ENCODE measurements around the gene PTPRN2.

Gene PTPRN2

DNA sequence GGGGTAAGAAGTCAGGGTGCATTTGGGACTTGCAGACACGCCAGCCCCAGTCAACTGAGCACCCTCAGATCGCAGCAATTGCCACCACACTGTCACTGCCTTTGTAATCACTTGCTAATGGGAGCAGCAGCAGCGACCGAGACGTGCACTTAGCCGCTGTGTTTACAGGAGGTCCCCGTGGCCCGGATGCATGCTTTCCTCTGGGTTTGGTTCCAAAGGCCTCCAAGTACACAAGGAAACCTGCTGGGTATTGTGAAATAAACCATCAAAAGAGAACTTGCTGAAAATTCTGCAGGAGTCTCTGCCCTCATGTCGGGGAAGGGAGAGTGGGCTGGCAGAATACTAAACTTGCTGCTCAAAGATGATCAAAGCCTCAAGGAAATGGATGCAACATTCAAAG lies 909.1 kb downstream of the PTPRN2 start:
- TF ChIP-seq POLR2A (IDR thresholded peaks at IDR 0.05; ENCODE audit: low read depth, low read length), result no peak
- FAIRE-seq (no peak), DNase-seq (ENCODE audit: insufficient read length, low spot score) (no peak)

DNA sequence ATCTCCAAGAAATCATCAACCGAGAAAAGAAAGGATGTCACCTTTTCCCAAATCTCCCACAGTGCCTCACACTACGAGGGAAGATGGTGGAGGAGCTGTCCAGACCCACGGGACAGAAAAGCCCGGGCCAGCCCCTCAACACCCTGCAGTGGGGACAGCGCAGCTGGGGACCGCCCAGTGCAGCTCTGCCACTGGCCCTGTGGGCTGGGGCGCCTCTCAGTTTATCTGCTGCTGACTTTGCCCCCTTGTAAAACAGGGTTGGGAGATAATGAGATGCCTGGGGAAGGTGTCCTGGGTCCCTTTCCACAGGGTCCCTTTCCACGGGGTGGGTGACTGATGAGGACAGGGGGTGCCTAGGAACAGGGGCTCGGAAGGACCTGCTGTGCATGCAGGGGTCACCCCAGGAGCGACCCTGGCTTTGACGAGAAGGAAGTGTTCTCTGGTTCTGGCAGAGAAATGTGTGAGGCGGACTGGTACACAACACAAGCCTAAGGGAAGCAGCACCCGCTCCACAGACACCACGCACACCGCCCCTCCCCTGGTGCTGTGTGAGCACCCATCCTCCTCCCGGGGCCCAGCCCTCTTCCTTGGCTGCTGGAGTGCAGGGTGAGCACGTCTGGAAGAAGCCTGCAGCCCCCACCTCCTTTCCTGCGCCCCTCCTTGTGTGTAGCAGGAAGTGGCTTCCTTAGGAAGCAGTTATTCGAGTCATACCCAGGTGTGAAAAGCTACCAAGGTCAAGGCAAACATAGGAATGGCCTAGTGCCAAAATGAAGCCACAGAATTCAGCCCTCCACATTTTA lies 911.0 kb downstream of the PTPRN2 start:
- TF ChIP-seq POLR2A (IDR thresholded peaks at IDR 0.05; ENCODE audit: low read depth, low read length), result no peak
- no peak for FAIRE-seq
- DNase-seq (ENCODE audit: insufficient read length, low spot score), result no peak

DNA sequence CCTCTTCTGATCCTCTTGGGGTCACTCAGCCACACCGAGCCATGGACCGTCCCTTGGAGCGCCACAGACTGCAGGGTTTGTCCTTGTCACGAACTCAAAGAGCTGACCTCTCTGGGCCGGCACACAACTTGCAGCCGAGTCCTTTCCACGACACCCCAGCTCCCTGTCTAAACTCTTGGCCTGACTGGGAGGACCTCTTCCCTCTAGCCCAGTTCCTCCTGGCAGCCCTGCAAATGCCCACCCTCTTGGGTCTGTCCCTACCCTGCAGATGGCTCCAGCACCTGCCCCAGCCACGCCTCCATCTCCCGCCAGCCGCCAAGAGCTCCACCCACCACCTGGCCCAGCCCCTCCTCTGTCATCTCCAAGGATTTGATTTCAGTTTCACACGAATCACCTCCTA lies 911.6 kb downstream of the PTPRN2 start:
- no peak for FAIRE-seq
- TF ChIP-seq POLR2A (IDR thresholded peaks at IDR 0.05; ENCODE audit: low read depth, low read length), result no peak
- DNase-seq (ENCODE audit: insufficient read length, low spot score), result no peak

DNA sequence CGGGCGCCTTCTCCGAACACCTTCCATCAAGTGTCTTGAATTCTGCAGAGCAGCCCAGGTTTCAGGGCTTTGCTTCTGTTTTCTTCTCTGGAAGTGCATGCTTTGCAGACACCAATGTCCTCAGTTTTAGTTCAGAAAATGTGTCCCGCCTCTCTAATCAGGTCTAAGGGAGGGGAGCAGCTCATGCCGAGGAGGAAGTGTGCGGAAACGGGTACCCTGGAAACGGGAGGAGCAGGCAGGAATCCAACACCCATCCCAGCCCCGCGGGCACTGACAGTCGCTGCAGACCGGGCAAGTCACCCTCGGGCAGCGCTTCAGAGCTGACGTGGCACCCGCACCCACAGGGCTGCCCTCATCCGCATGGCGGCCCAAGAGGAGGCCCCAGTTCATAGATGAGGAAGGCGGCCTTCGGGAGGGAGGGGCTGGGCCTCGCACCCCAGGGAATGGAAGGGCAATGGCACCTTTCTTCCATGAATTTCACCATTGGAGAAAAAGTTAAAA lies 912.1 kb downstream of the PTPRN2 start:
- DNase-seq (ENCODE audit: insufficient read length, low spot score), result no peak
- TF ChIP-seq POLR2A (IDR thresholded peaks at IDR 0.05; ENCODE audit: low read depth, low read length), result no peak
- no peak for FAIRE-seq

DNA sequence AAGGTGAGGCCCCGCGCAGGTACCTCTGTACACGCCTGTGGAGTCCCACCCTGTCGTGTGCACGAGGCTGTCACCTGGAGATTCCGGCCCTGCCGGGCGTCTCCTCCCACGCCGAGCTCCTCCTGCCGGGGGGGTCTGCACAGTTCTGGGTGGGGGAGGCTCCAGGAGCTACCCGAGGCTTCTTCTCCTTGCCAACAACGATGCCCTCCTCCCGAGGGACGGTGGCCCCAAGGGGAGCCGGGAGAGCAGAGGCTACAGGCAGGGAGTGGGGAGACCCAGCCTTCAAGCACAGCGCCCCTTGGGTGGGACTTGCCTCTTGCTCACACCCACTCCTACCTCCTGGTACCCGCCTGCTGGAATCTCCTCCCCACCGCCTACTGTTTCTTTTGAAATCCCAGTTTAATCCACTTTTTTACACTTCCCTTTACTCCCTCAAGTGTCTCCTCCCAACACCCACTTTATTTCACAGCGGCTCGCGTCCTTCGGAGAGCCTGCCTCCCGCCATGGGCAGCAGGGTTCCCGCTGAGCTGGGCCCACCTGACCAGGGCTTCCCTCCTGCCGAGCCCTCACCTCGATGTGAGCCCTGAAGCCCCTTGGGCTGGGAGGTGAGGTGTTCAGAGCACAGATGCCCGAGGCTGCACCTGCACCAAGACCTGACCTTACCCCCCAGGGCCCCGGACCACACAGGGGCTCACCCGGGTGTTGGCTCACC lies 912.8 kb downstream of the PTPRN2 start:
- DNase-seq (ENCODE audit: insufficient read length, low spot score) (no peak), FAIRE-seq (no peak)
- TF ChIP-seq POLR2A (IDR thresholded peaks at IDR 0.05; ENCODE audit: low read depth, low read length), result no peak

DNA sequence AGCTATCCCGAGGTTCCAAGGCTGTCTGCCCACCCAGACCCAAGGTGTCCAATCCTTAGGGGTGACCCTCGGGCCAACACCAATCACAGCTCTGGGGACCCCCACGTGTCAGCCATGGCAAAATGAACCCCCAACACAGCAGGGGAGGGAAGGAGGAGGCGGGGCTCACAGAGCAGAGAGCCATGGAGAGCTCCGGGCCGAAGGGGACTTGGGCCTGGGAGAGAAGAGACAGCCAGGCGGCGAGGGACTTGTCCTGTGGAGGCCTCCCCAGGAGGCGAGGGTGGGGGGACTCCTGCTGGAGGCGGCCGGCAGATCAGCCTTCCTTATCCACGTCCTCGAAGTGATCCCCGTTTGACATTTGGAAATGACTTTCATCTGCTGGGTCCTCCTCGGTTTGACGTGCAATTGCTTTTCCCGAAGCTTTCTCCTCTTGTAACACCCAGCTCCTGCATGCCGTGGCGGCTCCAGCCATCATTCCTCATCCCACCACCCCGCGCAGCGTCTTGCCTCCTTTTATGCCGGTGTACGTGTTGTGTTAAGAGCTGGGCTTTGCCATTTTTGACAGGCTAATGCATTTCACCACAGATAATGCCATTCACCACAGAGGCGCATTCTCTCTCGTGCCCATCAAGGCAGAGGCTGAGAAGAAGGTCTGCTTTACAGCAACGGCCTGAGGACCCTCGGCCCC lies 913.5 kb downstream of the PTPRN2 start:
- no peak for DNase-seq (ENCODE audit: insufficient read length, low spot score)

DNA sequence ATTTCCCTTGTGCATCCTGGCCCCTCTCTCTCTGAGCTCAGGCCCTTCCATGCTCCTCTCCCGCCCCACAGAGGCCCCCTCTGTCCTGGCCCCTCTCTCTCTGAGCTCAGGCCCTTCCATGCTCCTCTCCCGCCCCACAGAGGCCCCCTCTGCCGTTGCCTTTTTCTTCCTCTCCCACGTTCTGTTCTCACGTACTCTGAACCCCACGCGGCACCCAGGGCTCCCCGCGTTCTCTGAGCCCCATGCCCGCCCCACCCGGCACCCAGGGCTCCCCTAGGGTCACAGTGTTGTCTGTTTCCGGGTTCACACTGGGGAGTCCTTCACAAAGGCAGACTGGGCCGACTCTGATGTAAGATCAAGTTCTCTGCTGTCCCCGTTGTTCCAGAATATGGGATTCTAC lies 914.0 kb downstream of the PTPRN2 start:
- FAIRE-seq (no peak), DNase-seq (ENCODE audit: insufficient read length, low spot score) (no peak)
- TF ChIP-seq POLR2A (IDR thresholded peaks at IDR 0.05; ENCODE audit: low read depth, low read length), result no peak

More for the DNA sequence above, 913.5 kb downstream of the PTPRN2 start:
- FAIRE-seq, result no peak
- no peak for TF ChIP-seq POLR2A (IDR thresholded peaks at IDR 0.05; ENCODE audit: low read depth, low read length)

DNA sequence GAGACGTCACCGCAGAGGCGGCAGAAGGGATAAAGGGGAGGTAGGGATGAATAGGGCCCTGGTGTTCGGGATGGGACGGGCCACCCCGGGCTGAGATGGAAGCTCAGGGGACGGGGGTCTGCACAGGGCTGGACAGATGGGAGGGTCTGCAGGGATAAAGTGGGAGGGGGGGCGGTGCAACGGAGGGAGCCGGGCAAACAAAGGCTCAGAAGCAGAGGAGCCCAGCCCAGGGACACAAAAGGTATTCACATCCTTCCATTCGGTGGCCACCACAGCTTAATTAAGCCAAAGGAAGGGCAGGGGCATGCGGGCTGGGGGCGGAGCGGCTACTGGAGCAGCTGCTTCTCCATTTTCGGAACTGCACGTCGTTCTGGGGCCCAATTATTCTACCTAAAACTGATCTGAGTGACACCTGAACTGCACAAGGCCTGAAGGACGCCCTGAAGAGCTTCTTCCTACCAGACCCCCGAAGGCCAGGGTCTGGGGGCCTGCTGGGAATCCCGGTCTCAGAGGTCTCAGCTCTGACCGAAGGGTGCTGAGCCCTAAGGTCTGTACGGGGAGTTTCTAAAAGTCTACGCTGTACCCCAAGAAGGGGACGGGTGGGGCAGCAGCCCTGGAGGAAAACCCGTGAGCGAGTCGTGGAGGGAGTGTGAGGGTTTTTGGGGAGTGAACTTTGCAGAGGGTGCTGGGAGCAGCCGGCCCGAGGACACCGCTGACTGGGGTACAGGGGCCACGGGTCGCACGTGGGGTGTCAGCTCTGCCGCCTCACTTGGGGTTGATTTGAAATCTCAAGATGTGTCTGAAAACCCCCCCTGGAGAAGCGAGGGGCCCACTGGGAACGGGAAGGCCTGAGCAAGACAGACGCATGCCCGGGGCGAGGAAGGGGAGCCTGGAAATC lies 916.0 kb downstream of the PTPRN2 start:
- FAIRE-seq (no peak), DNase-seq (ENCODE audit: insufficient read length, low spot score) (no peak)
- no peak for TF ChIP-seq POLR2A (IDR thresholded peaks at IDR 0.05; ENCODE audit: low read depth, low read length)

DNA sequence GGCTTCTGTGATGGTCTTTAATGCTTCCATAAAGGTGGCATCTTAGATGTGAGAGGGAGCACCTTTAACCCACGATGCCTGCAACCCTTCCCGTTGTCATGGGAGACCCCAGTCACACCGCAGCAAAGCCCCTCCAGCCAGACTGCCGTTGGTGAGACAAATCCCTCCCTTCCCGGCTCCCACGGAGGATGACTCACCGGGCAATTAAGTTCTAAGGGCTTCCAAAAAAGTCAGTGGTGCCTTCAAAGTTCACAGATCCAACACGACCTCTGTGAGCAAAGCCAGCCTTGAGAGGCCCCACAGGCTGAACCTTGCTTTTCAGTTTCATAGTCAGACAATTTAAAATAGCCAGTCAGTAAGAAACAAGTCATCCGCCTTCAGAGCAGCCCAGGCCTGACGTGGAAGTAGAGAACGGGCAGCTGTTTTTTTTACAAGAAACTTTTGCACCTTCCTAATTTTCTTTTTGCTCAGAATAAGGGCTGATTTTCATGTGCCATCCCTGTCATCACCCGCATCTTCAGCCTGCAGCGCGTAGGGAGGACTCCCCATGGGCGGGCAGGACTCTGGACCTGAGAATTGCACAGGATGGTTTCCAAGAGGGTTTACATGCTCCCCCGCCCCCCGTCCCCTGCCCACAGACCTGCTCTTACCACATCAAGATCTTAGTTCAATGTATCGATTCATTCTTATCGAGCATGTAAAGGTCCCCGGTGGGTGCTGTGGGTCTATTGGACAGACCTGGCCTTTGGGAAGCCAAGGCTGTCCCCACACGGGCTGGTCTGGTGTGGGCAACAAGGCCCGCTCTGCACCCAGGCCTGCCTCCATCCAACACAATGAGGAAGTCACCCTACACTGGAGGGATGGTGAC lies 916.9 kb downstream of the PTPRN2 start:
- no peak for FAIRE-seq
- TF ChIP-seq POLR2A (IDR thresholded peaks at IDR 0.05; ENCODE audit: low read depth, low read length), result no peak
- DNase-seq (ENCODE audit: insufficient read length, low spot score), result peak; percentile 65

DNA sequence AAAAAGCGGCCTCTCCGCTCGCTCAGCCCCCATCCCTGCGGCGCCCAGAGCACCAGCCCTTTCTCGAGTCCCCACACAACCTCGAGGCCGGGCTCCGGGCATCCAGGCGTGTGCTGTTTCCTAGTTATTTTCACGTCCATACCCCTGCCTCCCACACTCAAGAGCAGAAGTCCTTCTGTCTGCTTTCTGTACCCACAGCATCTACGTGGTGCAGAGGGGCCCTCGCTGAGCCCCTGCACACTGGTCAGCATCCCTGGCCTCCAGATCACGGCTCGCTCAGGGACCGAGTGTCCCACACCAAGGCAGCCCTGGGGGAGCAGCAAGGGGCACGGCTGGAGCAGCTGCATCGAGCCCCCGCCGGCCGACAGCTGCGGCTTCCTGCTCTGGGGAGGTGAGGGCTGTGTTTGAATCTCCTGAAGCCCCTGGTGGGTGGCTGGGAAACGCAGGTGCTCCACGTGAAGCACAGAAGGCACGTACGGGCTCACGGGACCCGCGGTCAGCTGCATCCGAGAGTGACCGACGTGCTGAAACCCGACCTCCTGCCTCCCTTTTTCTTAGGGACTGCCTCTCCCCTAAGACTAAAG lies 917.8 kb downstream of the PTPRN2 start:
- FAIRE-seq (no peak), DNase-seq (ENCODE audit: insufficient read length, low spot score) (no peak)
- TF ChIP-seq POLR2A (IDR thresholded peaks at IDR 0.05; ENCODE audit: low read depth, low read length), result no peak

DNA sequence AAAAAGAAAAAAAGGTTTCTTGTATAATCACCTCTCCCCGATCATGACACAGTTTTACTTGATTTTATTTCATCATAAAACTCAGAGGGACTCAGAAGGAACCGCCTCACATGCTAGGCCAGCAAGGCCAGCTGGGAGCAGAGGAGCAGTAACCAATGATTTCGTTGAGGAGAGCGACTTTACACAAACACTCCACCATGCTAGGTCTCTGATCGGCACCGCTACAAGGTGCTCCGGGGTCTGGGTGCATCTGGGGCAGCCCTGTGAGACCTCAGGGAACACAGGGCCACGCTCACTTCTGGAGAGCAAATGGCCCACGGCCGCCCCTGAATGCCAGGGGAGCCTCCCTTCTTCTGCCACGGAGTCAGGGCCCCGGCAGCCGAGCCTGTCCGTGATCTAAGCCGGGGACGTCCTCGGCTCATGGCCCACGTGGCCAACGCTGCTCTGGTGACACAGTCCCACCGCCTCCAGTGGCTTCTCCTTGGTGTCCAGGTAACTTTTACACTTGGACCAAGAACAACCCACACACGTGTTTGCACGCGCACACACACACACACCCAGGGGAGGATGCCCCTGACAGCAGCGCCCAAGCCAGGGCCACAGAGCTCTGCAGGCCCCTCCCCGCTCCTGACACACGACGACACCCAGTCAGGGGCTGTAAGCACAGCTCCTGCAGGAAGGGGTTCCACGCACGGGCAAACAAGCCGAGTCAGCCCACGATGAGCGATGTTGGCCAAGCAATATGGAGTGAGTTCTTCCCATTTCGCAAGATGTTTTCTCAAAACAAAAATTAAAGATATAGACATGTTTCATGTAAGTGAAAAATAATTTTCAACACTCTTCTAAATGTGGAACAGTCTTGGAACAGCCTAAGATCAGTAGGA lies 918.5 kb downstream of the PTPRN2 start:
- TF ChIP-seq POLR2A (IDR thresholded peaks at IDR 0.05; ENCODE audit: low read depth, low read length), result no peak
- FAIRE-seq (no peak), DNase-seq (ENCODE audit: insufficient read length, low spot score) (no peak)
